Stomach (tissue), 9 donors: ENCODE measurements around the gene MED22. TPM values are rescaled to one million over a fixed set of nuclear protein-coding genes. Genes with fewer than 3 reads are reported as not detected.

Experiments
- DNase-seq, 2 donors: peaks; one replicate each; pipeline versions ENCODE4 v3.0.0 to v3.0.0-alpha.2; 2013 to 2019
- H3K27ac ChIP-seq, 5 donors: fragments of 200-600 bp in 4 of 5; sonication (generic) in 4 of 5; one replicate each; pipeline ENCODE4 v1.5.1; 2013 to 2019; ENCODE audit warnings: mild to moderate bottlenecking in 1 of 5, moderate library complexity in 1 of 5
- H3K27me3 ChIP-seq, 3 donors: fragments of 200-600 bp; sonication (generic); one replicate each; pipeline ENCODE4 v1.5.1; 2017 to 2019; ENCODE audit warnings: mixed run types in 1 of 3
- H3K36me3 ChIP-seq, 4 donors: fragments of 200-600 bp; sonication (generic); 1 replicate in 3 of 4; 2 replicates in 1 of 4; pipeline ENCODE4 v1.5.1; 2016 to 2019
- H3K4me1 ChIP-seq, 4 donors: fragments of 200-600 bp; sonication (generic); one replicate each; pipeline ENCODE4 v1.5.1; 2016 to 2019
- H3K4me3 ChIP-seq, 4 donors: fragments of 200-600 bp; sonication (generic) in 3 of 4; one replicate each; pipeline ENCODE4 v1.5.1; 2016 to 2019; ENCODE audit warnings: mild to moderate bottlenecking in 1 of 4
- H3K9me3 ChIP-seq, 4 donors: fragments of 200-600 bp; sonication (generic); one replicate each; pipeline ENCODE4 v1.5.1; 2016 to 2019
- EP300 ChIP-seq: sonication (generic); formaldehyde crosslinking; IDR thresholded peaks from one replicate; pipeline ENCODE4 v1.6.1; 2017; ENCODE audit warnings: antibody characterized with exemption
- POLR2A ChIP-seq, 4 donors: fragments of 450-650 bp; IDR thresholded peaks; one replicate each; pipeline ENCODE4 v1.6.1; 2016; ENCODE audit warnings: antibody characterized with exemption in 4 of 4, control low read depth in 2 of 4, mild to moderate bottlenecking in 1 of 4, moderate library complexity in 1 of 4
- POLR2AphosphoS5 ChIP-seq, 3 donors: sonication (generic); formaldehyde crosslinking; IDR thresholded peaks; one replicate each; pipeline ENCODE4 v1.6.1; 2016; ENCODE audit warnings: antibody characterized with exemption in 3 of 3
- WGBS, 5 donors: extraction: QIAGEN DNeasy Blood & Tissue Kit in 3 of 5; methylation state at CpG; one replicate each; pipeline versions ENCODE4 v1.1.5 to v1.1.7; 2013 to 2018; 5-methylcytosine and 5-hydroxymethylcytosine counted together
- intact Hi-C: fragments of 100-400 bp; cut with DNase I; formaldehyde crosslinking; loops from one replicate; pipeline ENCODE4 v1.15.1; 2023; ENCODE audit warnings: low total_unique reads
- polyA plus RNA-seq, 3 donors: library from polyadenylated mRNA; stranded (reverse); fragments of 200-250 nt; gene quantifications; one replicate each; pipeline ENCODE4 v1.2.3, GENCODE V29; 2013
- total RNA-seq, 5 donors: library from RNA; depleted of rRNA; stranded (reverse); fragments of >200 nt; gene quantifications; one replicate each; pipeline versions ENCODE4 v1.1.0 to v1.2.3, GENCODE V29; 2014 to 2016
- TF ChIP-seq, protein P1 (sequence below), 7 experiments: fragments of 450-650 bp in 4 of 7; fragments of 200-600 bp in 3 of 7; sonication (generic) in 3 of 7; IDR thresholded peaks; one replicate each; pipeline ENCODE4 v1.5.1; 2016 to 2019; ENCODE audit warnings: antibody characterized with exemption in 7 of 7, control low read depth in 2 of 7, mild to moderate bottlenecking in 1 of 7
- donor health status: healthy with polysubstance abuse.
- donor health status: Bipolar disorder and iron deficiency.
- donor health status: healthy.

The MED22 gene
- total and polyA plus RNA-seq, 8 donors: 4.7 to 27.7 (median 20.0) TPM

DNA sequence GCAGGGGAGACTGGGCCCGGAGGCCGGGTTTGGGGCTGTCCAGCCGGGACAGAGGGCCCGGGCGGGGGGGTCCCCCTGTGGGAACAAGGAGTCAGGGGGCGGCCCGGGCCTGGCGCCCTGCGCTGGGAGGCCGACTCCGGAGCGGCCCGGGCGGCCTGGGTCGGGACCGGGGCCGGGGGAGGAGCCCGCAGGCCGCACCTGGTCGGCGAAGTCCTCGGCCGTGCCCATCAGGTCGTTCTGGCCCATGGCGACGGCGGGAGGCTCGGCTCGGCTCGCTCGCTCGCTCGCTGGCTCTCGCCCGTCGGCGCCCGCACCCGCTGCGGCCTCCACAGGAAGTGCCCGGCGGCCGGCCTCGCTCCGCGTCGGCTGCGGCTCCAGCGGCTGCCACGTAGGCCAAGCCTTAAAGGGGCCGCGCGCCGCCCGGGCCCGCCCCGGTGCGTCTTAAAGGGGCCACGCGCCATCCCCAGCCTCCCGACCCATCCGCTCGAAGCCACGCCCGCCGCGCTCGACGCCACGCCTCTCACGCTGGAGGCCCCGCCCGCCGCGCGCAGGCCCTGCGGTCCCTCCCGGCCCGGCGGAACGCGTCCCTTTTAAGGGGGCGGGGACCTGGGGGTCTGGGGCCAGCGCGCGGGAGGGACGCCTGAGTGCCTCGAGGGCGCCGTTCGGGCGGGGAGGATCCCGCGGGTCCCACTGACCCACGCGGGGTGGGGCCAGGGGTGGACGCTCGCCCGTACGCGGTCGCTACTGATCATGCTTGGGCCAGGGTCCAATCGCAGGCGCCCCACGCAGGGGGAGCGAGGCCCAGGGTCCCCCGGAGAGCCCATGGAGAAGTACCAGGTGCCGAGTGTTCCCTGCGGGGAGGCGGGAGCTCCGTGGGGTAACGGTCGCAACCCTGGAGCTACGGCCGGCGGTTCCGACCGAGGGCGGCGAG lies 28.1 kb upstream of the MED22 start, which contains the start of the genes STKLD1 and SURF4:
Gene STKLD1 (plus strand): TSS at position 643 of the 931 bp plus-strand sequence. CDS start 108 bp downstream, at position 751.
Gene SURF4 (minus strand): TSS at position 337 of the 931 bp plus-strand sequence. CDS start 91 bp downstream, at position 246.
- peak; percentile 98 to 99 for DNase-seq
- Histone ChIP-seq H3K4me1 (peaks cover 40 to 61% (median 57%) of the 10 kb centered on the region in 4 donors), H3K36me3 (peaks cover 11 to 17% (median 15%) of the 10 kb centered on the region in 4 donors), H3K27ac (peak within 1 kb of the TSS; percentile 96 to 99 (median 98)), H3K27me3 (no peaks in the 10 kb centered on the region), H3K9me3 (no peaks in the 10 kb centered on the region), H3K4me3 (peak within 1 kb of the TSS; percentile 70 to 89 (median 84))
- 0 to 1% (median 1%) methylated on average over 63 to 120 of the region's 120 CpGs; no CpG with 5 or more reads in 1 of the 5 donors for WGBS, 5 donors
- TF ChIP-seq, protein P1, sequence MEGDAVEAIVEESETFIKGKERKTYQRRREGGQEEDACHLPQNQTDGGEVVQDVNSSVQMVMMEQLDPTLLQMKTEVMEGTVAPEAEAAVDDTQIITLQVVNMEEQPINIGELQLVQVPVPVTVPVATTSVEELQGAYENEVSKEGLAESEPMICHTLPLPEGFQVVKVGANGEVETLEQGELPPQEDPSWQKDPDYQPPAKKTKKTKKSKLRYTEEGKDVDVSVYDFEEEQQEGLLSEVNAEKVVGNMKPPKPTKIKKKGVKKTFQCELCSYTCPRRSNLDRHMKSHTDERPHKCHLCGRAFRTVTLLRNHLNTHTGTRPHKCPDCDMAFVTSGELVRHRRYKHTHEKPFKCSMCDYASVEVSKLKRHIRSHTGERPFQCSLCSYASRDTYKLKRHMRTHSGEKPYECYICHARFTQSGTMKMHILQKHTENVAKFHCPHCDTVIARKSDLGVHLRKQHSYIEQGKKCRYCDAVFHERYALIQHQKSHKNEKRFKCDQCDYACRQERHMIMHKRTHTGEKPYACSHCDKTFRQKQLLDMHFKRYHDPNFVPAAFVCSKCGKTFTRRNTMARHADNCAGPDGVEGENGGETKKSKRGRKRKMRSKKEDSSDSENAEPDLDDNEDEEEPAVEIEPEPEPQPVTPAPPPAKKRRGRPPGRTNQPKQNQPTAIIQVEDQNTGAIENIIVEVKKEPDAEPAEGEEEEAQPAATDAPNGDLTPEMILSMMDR (IDR thresholded peaks at IDR 0.05): no peak
- TF ChIP-seq POLR2AphosphoS5 (IDR thresholded peaks at IDR 0.05): peak; percentile 61 to 91 (median 88)
- intact Hi-C loops: no loop called here

DNA sequence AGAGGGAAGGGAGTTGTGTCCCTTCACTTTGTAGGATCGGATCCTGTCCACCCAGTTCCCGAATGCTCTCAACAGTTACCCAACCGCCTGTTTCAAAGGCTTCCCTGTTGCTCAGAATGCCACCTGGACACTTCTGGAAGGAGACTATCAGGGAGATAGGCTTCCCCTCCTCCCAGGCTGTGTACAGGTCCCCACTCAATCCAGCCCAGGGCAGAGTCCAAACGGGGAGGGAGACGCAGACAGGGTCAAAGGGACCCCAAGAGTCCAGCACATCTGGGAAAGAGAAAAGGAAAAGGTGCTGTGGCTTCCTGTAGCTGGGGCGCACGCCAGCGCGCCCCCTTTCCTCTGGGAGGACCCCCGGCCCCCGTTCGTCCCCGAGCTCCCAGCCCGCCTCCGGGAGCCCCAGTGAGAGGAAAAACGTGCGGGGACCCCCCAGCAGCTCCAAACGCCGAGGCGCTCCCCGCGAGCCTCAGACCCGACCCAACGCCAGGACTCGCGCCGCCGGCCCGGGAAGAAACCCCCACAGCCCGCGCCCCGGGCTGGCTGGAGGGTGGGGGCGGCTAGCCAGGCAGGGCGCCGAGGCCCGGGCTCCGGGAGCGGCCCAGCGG lies 27.3 kb upstream of the MED22 start:
- no peaks in the 10 kb centered on the region for H3K27me3 ChIP-seq
- H3K36me3 ChIP-seq: peaks cover 16 to 24% (median 20%) of the 10 kb centered on the region in 4 donors
- H3K4me1 ChIP-seq: peaks cover 46 to 69% (median 65%) of the 10 kb centered on the region in 4 donors
- intact Hi-C loops: no loop called here
- TF ChIP-seq EP300 (no peak), POLR2AphosphoS5 (IDR thresholded peaks at IDR 0.05) (no peak)
- peak overlapping the region; percentile 70 to 89 (median 84) for H3K4me3 ChIP-seq
- DNase-seq: peak; percentile 32 to 71
- H3K9me3 ChIP-seq: no peaks in the 10 kb centered on the region
- WGBS, 5 donors: 0 to 3% (median 1%) methylated on average over 16 to 39 of the region's 39 CpGs
- peak overlapping the region; percentile 96 to 99 (median 98) for H3K27ac ChIP-seq

DNA sequence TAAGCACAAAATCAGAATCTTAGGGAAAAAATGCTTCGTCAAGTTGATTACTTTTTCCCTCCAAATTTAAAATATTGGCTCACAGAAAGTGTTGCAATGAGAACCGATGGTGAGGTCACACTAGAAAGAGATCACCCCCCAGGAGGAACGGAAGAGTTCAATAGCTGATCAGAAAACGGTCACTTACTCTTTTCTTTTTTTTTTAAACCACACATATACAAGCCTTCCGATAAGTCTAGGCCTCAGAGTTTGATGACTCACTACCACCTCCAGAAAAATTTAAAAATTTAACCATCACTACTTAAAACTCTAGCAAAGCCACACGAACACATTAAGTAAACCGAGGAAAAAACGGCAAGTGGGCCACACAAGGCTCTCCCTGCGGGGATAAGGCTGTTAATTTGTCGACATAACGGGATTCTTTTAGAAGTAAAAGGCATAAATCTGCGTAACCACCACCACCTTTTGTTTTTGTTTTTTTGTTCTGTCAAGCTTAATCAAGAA lies 26.7 kb upstream of the MED22 start:
- DNase-seq: no peak
- Histone ChIP-seq H3K4me3 (peak overlapping the region; percentile 70 to 89 (median 84)), H3K36me3 (peaks cover 21 to 30% (median 26%) of the 10 kb centered on the region in 4 donors), H3K27me3 (no peaks in the 10 kb centered on the region), H3K9me3 (no peaks in the 10 kb centered on the region), H3K4me1 (peaks cover 50 to 75% (median 70%) of the 10 kb centered on the region in 4 donors), H3K27ac (peak overlapping the region in 4 of 5 donors; percentile 96 to 99 (median 98))
- TF ChIP-seq EP300: no peak
- TF ChIP-seq, protein P1 (IDR thresholded peaks at IDR 0.05): no peak
- no peak for TF ChIP-seq POLR2AphosphoS5 (IDR thresholded peaks at IDR 0.05)
- no peak for TF ChIP-seq POLR2A (IDR thresholded peaks at IDR 0.05)
- 5 to 10% (median 6%) methylated on average over 12 of the region's 12 CpGs for WGBS, 5 donors
- intact Hi-C loops: no loop called here

DNA sequence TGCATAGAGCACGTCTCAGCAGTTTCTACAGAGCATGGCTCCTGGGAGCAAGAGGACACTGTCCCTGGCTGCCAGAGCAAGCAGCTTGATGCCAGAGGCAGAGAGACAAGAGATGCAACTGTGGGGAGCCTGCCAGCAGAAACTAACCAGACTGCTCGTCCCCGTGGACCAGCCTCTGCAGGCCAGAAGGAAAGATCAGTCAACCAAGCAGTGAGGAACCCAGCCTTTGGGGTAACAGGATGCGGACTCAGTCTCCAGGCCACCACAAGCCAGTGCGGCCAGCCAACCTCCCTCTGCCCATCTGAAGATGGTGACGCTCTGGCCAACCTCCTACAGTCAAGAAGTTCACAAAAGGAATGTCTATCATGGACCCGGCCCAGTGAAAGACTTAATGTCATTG lies 24.2 kb upstream of the MED22 start:
- Histone ChIP-seq H3K4me1 (peaks cover 75 to 94% (median 85%) of the 10 kb centered on the region in 4 donors), H3K27ac (peak overlapping the region in 4 of 5 donors; percentile 7 to 73 (median 62)), H3K4me3 (peak overlapping the region in 1 of 4 donors; percentile 2), H3K36me3 (peaks cover 25 to 43% (median 35%) of the 10 kb centered on the region in 4 donors), H3K27me3 (no peaks in the 10 kb centered on the region), H3K9me3 (no peaks in the 10 kb centered on the region)
- WGBS, 5 donors: 53 to 64% (median 58%) methylated on average over 7 of the region's 7 CpGs
- TF ChIP-seq, protein P1 (IDR thresholded peaks at IDR 0.05): no peak
- no peak for TF ChIP-seq EP300
- TF ChIP-seq POLR2AphosphoS5 (IDR thresholded peaks at IDR 0.05): no peak
- intact Hi-C loops: no loop called here
- DNase-seq: no peak
